ENCODE data around the gene CLINT1.

DNA sequence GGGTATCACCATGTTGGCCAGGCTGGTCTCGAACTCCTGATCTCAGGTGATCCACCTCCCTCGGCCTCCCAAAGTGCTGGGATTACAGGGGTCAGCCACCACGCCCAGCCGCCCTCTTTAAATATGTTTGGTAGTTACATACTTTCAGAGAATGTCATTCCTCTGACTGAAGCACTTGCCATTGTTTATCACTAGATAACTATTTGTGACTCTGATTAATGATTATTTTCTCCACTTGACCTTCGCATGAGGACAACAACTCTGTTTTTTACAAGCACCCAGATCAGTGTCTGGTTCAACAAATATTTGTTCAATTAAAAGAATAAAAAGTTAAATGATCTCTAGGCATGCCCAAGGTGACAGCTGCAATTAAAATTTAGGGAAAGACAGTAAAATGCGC lies 56.2 kb downstream of the CLINT1 start:
- TF ChIP-seq, protein P1, sequence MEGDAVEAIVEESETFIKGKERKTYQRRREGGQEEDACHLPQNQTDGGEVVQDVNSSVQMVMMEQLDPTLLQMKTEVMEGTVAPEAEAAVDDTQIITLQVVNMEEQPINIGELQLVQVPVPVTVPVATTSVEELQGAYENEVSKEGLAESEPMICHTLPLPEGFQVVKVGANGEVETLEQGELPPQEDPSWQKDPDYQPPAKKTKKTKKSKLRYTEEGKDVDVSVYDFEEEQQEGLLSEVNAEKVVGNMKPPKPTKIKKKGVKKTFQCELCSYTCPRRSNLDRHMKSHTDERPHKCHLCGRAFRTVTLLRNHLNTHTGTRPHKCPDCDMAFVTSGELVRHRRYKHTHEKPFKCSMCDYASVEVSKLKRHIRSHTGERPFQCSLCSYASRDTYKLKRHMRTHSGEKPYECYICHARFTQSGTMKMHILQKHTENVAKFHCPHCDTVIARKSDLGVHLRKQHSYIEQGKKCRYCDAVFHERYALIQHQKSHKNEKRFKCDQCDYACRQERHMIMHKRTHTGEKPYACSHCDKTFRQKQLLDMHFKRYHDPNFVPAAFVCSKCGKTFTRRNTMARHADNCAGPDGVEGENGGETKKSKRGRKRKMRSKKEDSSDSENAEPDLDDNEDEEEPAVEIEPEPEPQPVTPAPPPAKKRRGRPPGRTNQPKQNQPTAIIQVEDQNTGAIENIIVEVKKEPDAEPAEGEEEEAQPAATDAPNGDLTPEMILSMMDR (IDR thresholded peaks at IDR 0.05), result no peak
- TF ChIP-seq POLR2A (IDR thresholded peaks at IDR 0.05) (no peak), EP300 (IDR thresholded peaks at IDR 0.05) (no peak)

All from tibial nerve (tissue), 4 donors.